K562 (cell line): ENCODE results near the gene C1orf116. TPM values are rescaled to one million over a fixed set of nuclear protein-coding genes. Genes with fewer than 3 reads are reported as not detected.

Source experiments
- ATAC-seq: fragments of 200-7000 bp; cut with Tn5 transposase; 3 replicates; pipeline ENCODE4 v1.9.1; 2020; ENCODE audit warnings: moderate library complexity
- BruUV-seq: library from RNA; stranded (reverse); fragments of 400-500 nt; replicated peaks from 2 replicates; lab custom pipeline; 2021; lab: Mats Ljungman, UMichigan
- CTCF ChIA-PET: fragments of 300-600 bp; formaldehyde crosslinking; extraction: SDS; loops from one replicate; lab custom pipeline; 2021; ENCODE audit warnings: low intra/inter-chr PET ratio; lab: Yijun Ruan, JAX
- POLR2A ChIA-PET: fragments of 300-600, 350-650 bp; sonication (Branson Sonifier 250); formaldehyde crosslinking; extraction: SDS; loops from one replicate; lab custom pipeline; 2021; ENCODE audit warnings: antibody characterized with exemption, inconsistent platforms; lab: Yijun Ruan, JAX
- DNase-seq, 4 experiments: peaks; one replicate each; pipeline versions ENCODE4 v3.0.0 to v3.0.0-alpha.2; 2011 to 2018; ENCODE audit warnings: low spot score in 3 of 4, mixed read lengths in 3 of 4; ENCODE audit errors: extremely low read depth in 1 of 4
- FAIRE-seq: peaks from 2 replicates; lab custom pipeline; 2011; peaks lifted over from hg19 to GRCh38; lab: Jason Lieb, UNC
- H2AFZ ChIP-seq: 2 replicates; pipeline ENCODE4 v1.6.0; 2011; ENCODE audit warnings: low read depth, low read length, control low read depth, inconsistent platforms
- H3K27ac ChIP-seq: fragments of 200-600 bp; 3 replicates; pipeline ENCODE4 v1.8.0; 2011; ENCODE audit warnings: low read depth, mild to moderate bottlenecking, control low read depth, inconsistent platforms, low read length, moderate library complexity, mixed read lengths; ENCODE audit errors: extremely low read depth
- H3K27me3 ChIP-seq, 2 experiments: fragments of 300-600 bp in 1 of 2; 2 replicates in 1 of 2; 3 replicates in 1 of 2; pipeline versions ENCODE4 v1.6.0 to v1.8.0; 2011; ENCODE audit warnings: inconsistent platforms in 2 of 2, low read length in 2 of 2, mild to moderate bottlenecking in 1 of 2, mixed read lengths in 1 of 2, moderate library complexity in 1 of 2; ENCODE audit not compliant: control insufficient read depth in 2 of 2, insufficient read depth in 2 of 2
- H3K36me3 ChIP-seq: fragments of 300-600 bp; 3 replicates; pipeline ENCODE4 v1.8.0; 2011; ENCODE audit warnings: mild to moderate bottlenecking, low read length, inconsistent platforms; ENCODE audit not compliant: control insufficient read depth, insufficient read depth
- H3K4me1 ChIP-seq, 2 experiments: fragments of 200-600 bp in 1 of 2; replicated peaks in 1 of 2; 2 replicates in 1 of 2; 3 replicates in 1 of 2; pipeline versions ENCODE4 v1.5.1 to v1.8.0; 2011; ENCODE audit warnings: inconsistent platforms in 2 of 2, low read length in 2 of 2, mild to moderate bottlenecking in 1 of 2, mixed read lengths in 1 of 2, moderate library complexity in 1 of 2; ENCODE audit not compliant: control insufficient read depth in 2 of 2, insufficient read depth in 2 of 2
- H3K4me2 ChIP-seq: 2 replicates; pipeline ENCODE4 v1.6.1; 2011; ENCODE audit warnings: low read length, control low read depth, inconsistent platforms, mixed read lengths; ENCODE audit not compliant: insufficient read depth
- H3K4me3 ChIP-seq: fragments of 200-600 bp; sonication (generic), shearing (Covaris generic); 2 replicates; pipeline ENCODE4 v1.5.1; 2016; ENCODE audit warnings: control low read depth, inconsistent platforms
- H3K79me2 ChIP-seq: fragments of 200-600 bp; 3 replicates; pipeline ENCODE4 v1.8.0; 2011; ENCODE audit warnings: low read length, inconsistent platforms; ENCODE audit not compliant: control insufficient read depth, insufficient read depth
- H3K9ac ChIP-seq, 2 experiments: 2 replicates each; pipeline versions ENCODE4 v1.6.0 to v1.6.1; 2011; ENCODE audit warnings: low read depth in 2 of 2, low read length in 2 of 2, control low read depth in 1 of 2, inconsistent platforms in 1 of 2, mild to moderate bottlenecking in 1 of 2, mixed read lengths in 1 of 2; ENCODE audit not compliant: insufficient read depth in 1 of 2
- H3K9me1 ChIP-seq: one replicate; pipeline ENCODE4 v1.6.0; 2011; ENCODE audit warnings: inconsistent platforms, mild to moderate bottlenecking, low read length, moderate library complexity; ENCODE audit not compliant: control insufficient read depth, insufficient read depth
- H3K9me3 ChIP-seq: replicated peaks from 2 replicates; pipeline ENCODE4 v1.5.1; 2011; ENCODE audit warnings: low read depth, low read length, inconsistent platforms; ENCODE audit not compliant: control insufficient read depth, insufficient read depth
- H4K20me1 ChIP-seq: replicated peaks from 2 replicates; pipeline ENCODE4 v1.6.1; 2011; ENCODE audit warnings: low read length, inconsistent platforms, mixed read lengths; ENCODE audit not compliant: control insufficient read depth, insufficient read depth
- ESRRB ChIP-seq: fragments of 250-450 bp; sonication (Bioruptor Pico); IDR thresholded peaks from 2 replicates; pipeline ENCODE4 v1.5.0; 2020; ENCODE audit warnings: mild to moderate bottlenecking, moderate library complexity, borderline replicate concordance
- JUN ChIP-seq, 2 experiments: sonication (generic) in 1 of 2; formaldehyde crosslinking in 1 of 2; IDR thresholded peaks; 2 replicates each; pipeline versions ENCODE4 v1.6.1 to v1.8.0; 2012 to 2022; ENCODE audit warnings: borderline replicate concordance in 2 of 2, mild to moderate bottlenecking in 2 of 2, improper control_type of control experiment in 1 of 2, low read depth in 1 of 2, low read length in 1 of 2, missing genetic modification reagents in 1 of 2
- KLF1 ChIP-seq: fragments of 450-650 bp; IDR thresholded peaks from 2 replicates; pipeline ENCODE4 v1.6.1; 2016; ENCODE audit warnings: missing genetic modification characterization, missing compliant biosample characterization
- KLF16 ChIP-seq: IDR thresholded peaks from 2 replicates; pipeline ENCODE4 v1.6.1; 2016; ENCODE audit warnings: antibody characterized with exemption
- MEF2A ChIP-seq: IDR thresholded peaks from 2 replicates; pipeline ENCODE4 v1.6.1; 2011; ENCODE audit warnings: low read depth, mild to moderate bottlenecking, low read length, moderate library complexity; ENCODE audit not compliant: control insufficient read depth
- PHF8 ChIP-seq: fragments of 200-600 bp; sonication (generic); IDR thresholded peaks from 2 replicates; pipeline ENCODE4 v1.6.1; 2012; ENCODE audit warnings: mixed run types, mild to moderate bottlenecking, inconsistent platforms, low read length, moderate library complexity, borderline replicate concordance
- RAD51 ChIP-seq: fragments of 450-650 bp; IDR thresholded peaks from 2 replicates; pipeline ENCODE4 v1.7.1; 2016; ENCODE audit warnings: low read depth, mild to moderate bottlenecking, borderline replicate concordance
- SMAD3 ChIP-seq: fragments of 450-650 bp; formaldehyde crosslinking; conservative IDR thresholded peaks from 2 replicates; pipeline ENCODE4 v1.4.0; 2020; ENCODE audit warnings: mild to moderate bottlenecking
- ZNF431 ChIP-seq: sonication (generic); formaldehyde crosslinking; IDR thresholded peaks from 2 replicates; pipeline ENCODE4 v1.8.0; 2022; ENCODE audit warnings: mild to moderate bottlenecking, missing genetic modification reagents
- ZNF583 ChIP-seq: fragments of 250-450 bp; sonication (Bioruptor Pico); IDR thresholded peaks from 2 replicates; pipeline ENCODE4 v1.4.0; 2020
- ZNF644 ChIP-seq: fragments of 200-800 bp; sonication (Bioruptor generic); IDR thresholded peaks from 2 replicates; pipeline ENCODE4 v1.6.1; 2016; ENCODE audit warnings: low read depth, missing genetic modification characterization, missing compliant biosample characterization
- ZSCAN32 ChIP-seq: fragments of 450-650 bp; formaldehyde crosslinking; IDR thresholded peaks from 2 replicates; pipeline ENCODE4 v1.4.0; 2020; ENCODE audit warnings: mild to moderate bottlenecking, moderate library complexity
- whole genome bisulfite sequencing: fragments of 100-300 bp; shearing (Covaris generic); methylation state at CpG from one replicate; pipeline ENCODE4 v1.1.6; 2016; ENCODE audit warnings: low coverage, mixed read lengths; ENCODE audit not compliant: insufficient coverage; ENCODE audit errors: missing lambda C conversion rate; 5-methylcytosine and 5-hydroxymethylcytosine counted together
- in situ Hi-C: fragments of 300-500 bp; cut with MboI; formaldehyde crosslinking; loops from 4 replicates; pipeline ENCODE4 v1.15.0; 2018; ENCODE audit warnings: inconsistent platforms, mixed read lengths
- intact Hi-C: fragments of 100-400 bp; cut with micrococcal nuclease; formaldehyde crosslinking; loops from 2 replicates; pipeline ENCODE4 v1.14.2; 2022
- polyA plus RNA-seq, 8 experiments: library from polyadenylated mRNA; depleted of rRNA in 4 of 8; stranded (reverse) in 5 of 8; unstranded in 3 of 8; fragments of >200 nt; fragmentation: Nextera tagmentation in 2 of 8; fragmentation: Illumina TruSeq in 1 of 8; extraction: Ambion mirVana in 2 of 8; extraction: Trizol in 1 of 8; gene quantifications; 2 replicates each; pipeline versions ENCODE4 v1.2.1 to v1.2.3, GENCODE V29; 2011 to 2014; ENCODE audit warnings: inconsistent platforms in 1 of 8, missing spikeins in 1 of 8
- total RNA-seq, 7 experiments: library from RNA; depleted of rRNA in 6 of 7; stranded (reverse); fragments of >200 nt in 6 of 7; fragmentation: Illumina TruSeq in 2 of 7; extraction: Trizol in 2 of 7; gene quantifications; 2 replicates each; pipeline versions ENCODE4 v1.2.1 to v1.2.3, GENCODE V29; 2011 to 2021; ENCODE audit warnings: low replicate concordance in 1 of 7
- TF ChIP-seq, protein P1 (sequence below): sonication (generic); formaldehyde crosslinking; IDR thresholded peaks from 2 replicates; pipeline ENCODE4 v1.8.1; 2023; ENCODE audit warnings: mild to moderate bottlenecking, missing genetic modification reagents, moderate library complexity

C1orf116 gene
- total and polyA plus RNA-seq, 9 of the 15 experiments (the other 6 are each of a cell fraction or from before 2014, with no cell fraction given), result 0.62 to 3.0 (median 0.95) TPM

DNA sequence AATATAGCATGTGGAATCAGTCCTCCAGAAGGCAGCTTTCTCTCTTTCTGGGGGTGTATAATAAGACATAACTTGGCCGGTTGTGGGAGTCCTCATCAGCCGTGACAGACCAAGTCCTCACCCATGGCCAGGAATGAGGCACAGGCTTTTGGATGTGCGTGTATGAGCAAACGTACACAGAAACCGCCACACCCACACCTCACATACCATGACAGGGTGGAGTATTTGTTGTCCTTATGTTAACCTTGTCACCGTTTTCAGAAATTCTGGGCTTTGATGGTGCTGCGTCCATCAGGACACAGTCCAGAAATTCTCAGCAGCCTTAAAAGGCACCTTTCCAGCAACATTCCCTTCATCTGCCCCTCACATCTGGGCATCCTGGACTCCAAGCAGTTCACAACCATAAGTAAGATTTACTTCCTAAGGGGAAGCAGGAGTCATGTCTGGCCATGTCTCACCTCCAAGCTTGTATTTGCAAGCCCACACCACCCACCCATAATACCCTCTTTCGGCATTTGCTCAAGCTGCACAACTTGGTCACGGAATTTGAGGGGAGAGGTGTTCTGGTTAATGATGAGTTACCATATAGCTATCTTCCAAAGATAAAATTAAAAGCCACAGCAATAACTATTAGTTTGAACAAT lies 12.4 kb downstream of the C1orf116 start:
- Histone ChIP-seq H2AFZ (peak overlapping the region; percentile 67), H3K4me1 (peaks cover 74 to 89% of the 10 kb centered on the region in 2 experiments), H3K4me3 (no peak overlapping the region), H3K27me3 (no peaks in the 10 kb centered on the region), H3K9me1 (peaks cover 8% of the 10 kb centered on the region), H3K27ac (peak overlapping the region; percentile 87), H3K9me3 (no peaks in the 10 kb centered on the region), H3K9ac (peak overlapping the region; percentile 10 to 55; a peak in 3 of 4 replicates), H3K4me2 (peak overlapping the region; percentile 71), H4K20me1 (no peaks in the 10 kb centered on the region), H3K79me2 (peaks cover 7% of the 10 kb centered on the region; the same call in 2 of the 3 replicates), H3K36me3 (peaks cover 7% of the 10 kb centered on the region; the same call in 2 of the 3 replicates)
- ATAC-seq (no peak), FAIRE-seq (no peak), DNase-seq (peak in 3 of 4 experiments; percentile 49 to 72 (median 59))
- CTCF ChIA-PET, result no interaction called here
- intact Hi-C loops, result loop anchor here (2.0 to 5.0 kb wide), 3 partner anchors 57 to 727 kb away; partner anchors contain the start of gene CD55
- BruUV-seq, result no TSS peak
- 28% methylated on average over 9 of the region's 9 CpGs for WGBS
- POLR2A ChIA-PET, result interaction anchor here (0.7 to 8.6 kb wide), 6 partner anchors 9 to 347 kb away, joined by 3 to 97 read pairs (median 24); partner anchors contain the start of genes C1orf116 and YOD1
- in situ Hi-C loops, result no loop called here
- TF ChIP-seq ESRRB (CRISPR knock-in tag) (peak; percentile 35; the same call in 1 of the 2 replicates), PHF8 (no peak), KLF1 (tag) (peak; percentile 92), JUN (IDR thresholded peaks at IDR 0.05; ENCODE audit: borderline replicate concordance, low read depth, low read length) (0 out of 2 replicates have a peak, but pooled peaks have one; percentile 2), JUN (CRISPR knock-in tag; IDR thresholded peaks at IDR 0.05; ENCODE audit: borderline replicate concordance) (no peak), KLF16 (no peak), ZNF644 (no peak; the same call in 1 of the 2 replicates), RAD51 (no peak), ZSCAN32 (CRISPR knock-in tag) (no peak), ZNF431 (peak; percentile 36; the same call in 1 of the 2 replicates), SMAD3 (CRISPR knock-in tag) (no peak; the same call in 1 of the 2 replicates), ZNF583 (CRISPR knock-in tag) (no peak), MEF2A (no peak)
- TF ChIP-seq, protein P1, sequence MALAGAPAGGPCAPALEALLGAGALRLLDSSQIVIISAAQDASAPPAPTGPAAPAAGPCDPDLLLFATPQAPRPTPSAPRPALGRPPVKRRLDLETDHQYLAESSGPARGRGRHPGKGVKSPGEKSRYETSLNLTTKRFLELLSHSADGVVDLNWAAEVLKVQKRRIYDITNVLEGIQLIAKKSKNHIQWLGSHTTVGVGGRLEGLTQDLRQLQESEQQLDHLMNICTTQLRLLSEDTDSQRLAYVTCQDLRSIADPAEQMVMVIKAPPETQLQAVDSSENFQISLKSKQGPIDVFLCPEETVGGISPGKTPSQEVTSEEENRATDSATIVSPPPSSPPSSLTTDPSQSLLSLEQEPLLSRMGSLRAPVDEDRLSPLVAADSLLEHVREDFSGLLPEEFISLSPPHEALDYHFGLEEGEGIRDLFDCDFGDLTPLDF (CRISPR knock-in tag), result no peak
